Activated CD4-positive, alpha-beta T cell treated with anti-CD3 and anti-CD28 coated beads for 1 hour (primary cell): ENCODE data around the gene PPP1R12B.

ENCODE experiments used
- DNase-seq: peaks from one replicate; pipeline ENCODE4 v3.0.0-alpha.2; 2020

Gene PPP1R12B, protein sequence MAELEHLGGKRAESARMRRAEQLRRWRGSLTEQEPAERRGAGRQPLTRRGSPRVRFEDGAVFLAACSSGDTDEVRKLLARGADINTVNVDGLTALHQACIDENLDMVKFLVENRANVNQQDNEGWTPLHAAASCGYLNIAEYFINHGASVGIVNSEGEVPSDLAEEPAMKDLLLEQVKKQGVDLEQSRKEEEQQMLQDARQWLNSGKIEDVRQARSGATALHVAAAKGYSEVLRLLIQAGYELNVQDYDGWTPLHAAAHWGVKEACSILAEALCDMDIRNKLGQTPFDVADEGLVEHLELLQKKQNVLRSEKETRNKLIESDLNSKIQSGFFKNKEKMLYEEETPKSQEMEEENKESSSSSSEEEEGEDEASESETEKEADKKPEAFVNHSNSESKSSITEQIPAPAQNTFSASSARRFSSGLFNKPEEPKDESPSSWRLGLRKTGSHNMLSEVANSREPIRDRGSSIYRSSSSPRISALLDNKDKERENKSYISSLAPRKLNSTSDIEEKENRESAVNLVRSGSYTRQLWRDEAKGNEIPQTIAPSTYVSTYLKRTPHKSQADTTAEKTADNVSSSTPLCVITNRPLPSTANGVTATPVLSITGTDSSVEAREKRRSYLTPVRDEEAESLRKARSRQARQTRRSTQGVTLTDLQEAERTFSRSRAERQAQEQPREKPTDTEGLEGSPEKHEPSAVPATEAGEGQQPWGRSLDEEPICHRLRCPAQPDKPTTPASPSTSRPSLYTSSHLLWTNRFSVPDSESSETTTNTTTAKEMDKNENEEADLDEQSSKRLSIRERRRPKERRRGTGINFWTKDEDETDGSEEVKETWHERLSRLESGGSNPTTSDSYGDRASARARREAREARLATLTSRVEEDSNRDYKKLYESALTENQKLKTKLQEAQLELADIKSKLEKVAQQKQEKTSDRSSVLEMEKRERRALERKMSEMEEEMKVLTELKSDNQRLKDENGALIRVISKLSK

DNA sequence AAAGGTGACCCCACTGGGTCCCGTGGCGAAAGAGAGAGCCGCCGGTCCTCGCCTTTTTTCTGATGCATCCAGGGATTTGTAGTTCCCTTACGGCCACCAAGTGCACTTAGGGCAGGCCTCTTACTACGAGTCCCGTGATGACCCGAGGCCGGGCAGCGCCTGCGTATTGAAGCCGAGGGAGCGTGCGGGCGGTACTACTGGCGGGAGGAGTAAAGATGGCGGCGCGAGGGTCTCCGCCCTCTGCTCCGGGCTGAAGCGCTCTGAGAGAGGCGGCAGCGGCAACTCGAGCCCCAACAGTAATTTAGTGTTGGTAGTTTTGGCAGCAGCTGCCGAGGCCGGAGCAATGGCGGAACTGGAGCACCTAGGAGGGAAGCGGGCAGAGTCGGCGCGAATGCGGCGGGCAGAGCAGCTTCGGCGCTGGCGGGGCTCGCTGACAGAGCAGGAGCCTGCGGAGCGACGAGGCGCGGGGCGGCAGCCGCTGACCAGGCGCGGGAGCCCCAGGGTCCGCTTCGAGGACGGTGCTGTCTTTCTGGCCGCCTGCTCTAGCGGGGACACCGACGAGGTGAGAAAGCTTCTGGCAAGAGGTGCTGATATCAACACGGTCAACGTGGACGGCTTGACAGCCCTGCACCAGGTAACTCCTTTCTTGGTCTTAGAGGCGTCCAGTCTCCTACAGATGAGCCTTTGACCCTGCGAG lies at the start of gene PPP1R12B:
Gene PPP1R12B (plus strand): TSS at position 191 of the 697 bp plus-strand sequence. CDS start 153 bp downstream, at position 344.
- peak; percentile 91 for DNase-seq

DNA sequence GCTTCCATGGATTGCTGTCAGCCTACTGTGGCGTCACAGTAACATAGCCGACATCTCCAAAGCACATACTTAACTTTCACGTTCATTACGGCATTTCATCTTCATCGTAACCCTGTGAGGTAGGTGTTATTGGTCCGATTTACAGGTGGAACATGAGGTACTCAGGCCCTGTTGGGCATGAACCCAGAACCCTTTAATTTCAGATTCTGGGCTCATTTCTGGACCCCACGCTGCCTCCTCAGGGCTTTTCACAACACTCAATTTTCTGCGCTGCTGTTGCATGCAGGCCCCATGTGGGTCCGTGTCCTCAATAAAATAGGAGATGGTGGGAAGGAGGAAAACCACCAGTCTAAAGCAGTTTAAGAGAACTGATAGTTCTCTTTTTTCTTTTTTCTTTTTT lies 46.3 kb upstream of the PPP1R12B start:
- DNase-seq: no peak

DNA sequence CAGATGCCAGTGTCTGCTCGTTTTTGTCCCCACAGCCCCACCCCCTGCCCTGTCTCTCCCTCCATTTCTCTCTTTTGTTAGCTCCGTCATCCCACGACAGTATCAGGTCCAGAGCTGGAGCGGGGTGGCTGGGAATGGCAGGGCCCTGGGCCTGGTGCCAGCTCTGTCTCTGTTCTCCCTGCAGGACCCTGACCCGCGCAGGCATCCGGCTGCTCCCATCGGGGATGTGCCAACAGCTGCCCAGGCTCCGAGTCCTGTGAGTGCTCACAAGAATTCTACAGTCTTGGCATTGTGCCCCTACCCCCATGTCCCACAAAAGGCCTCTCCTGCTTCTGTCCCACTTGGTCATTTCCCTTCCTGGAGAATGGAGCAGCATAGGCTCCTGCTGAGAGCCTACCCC lies 44.1 kb upstream of the PPP1R12B start:
- DNase-seq: no peak

DNA sequence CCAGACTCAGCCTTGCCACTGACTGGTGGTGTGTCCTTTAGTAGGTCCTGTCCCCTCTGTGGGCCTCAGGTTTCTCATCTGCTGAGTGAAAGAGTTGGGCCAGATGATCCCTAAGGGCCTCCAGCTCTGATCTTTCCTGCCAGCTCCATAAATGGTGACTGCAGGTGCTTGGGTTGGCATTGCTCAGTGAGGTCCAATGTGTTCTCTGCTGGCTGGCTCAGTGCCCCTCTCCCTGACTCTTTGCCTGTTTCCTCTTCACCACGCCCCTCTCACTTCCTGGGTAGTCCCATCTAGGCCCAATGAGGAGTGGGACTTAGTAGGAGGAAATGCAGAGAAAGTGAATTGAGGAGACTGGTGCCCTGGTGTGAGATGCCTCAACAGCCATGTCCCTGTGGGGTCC lies 43.3 kb upstream of the PPP1R12B start:
- no peak for DNase-seq

DNA sequence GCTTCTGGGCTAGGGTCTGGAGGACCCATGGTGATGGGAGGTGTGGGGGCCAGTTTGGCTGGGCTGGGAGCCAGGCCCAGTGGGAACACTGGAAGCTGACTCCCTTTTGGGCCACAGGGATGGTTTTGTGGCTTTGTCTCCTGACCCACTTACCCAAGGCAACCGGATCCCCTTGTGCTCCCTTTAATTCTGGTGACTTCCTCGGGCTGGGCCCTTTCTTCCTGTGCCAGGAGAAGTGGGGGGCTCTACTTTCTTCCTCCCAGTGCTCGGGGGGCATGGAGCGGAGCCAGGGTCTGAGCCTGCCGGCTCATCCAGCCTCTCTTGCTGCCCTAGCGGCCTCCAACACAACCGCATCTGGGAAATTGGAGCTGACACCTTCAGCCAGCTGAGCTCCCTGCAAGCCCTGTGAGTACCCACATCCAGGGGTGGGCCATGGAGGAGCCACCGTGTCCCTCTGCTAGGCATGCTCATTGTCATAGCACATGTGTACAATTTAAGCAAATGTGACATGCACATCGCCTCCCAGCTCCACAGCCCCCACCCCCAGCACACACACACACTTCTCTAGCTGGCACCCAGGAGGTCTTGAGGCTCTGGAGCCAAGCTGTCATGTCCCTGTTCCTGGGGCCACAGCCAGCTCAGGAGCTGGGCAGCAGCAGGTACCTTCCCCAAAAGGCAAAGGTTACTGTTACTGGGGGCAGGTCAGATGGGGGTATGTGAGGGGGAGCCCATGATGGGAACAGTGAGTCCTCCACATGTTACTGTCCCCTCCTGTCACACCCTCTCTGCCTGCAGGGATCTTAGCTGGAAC lies 41.8 kb upstream of the PPP1R12B start:
- DNase-seq: no peak

DNA sequence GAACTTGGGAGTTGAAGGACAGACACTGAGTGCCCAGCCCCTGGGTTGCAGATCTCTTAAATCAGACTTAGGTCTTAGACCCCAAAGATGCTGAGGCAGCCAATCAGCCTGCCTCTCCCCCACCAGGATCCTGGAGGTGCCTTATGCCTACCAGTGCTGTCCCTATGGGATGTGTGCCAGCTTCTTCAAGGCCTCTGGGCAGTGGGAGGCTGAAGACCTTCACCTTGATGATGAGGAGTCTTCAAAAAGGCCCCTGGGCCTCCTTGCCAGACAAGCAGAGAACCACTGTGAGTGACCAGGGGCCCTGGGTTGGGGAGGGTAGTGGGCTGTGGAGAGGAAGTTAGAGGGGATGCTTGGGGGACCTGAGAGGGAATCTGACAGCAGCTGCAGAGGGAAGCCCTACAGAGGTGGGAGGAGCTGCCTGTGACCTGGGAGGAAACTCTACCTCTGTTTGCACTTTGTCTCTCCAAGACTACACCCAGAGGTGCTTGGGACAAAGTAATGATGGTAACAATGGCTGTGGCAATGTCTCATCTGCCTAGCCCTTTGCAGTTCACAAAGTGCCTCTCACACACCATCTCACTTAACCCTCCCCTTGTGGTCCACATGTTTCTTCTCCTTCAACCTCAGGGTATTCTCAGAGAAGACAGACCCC lies 38.3 kb upstream of the PPP1R12B start:
- no peak for DNase-seq

DNA sequence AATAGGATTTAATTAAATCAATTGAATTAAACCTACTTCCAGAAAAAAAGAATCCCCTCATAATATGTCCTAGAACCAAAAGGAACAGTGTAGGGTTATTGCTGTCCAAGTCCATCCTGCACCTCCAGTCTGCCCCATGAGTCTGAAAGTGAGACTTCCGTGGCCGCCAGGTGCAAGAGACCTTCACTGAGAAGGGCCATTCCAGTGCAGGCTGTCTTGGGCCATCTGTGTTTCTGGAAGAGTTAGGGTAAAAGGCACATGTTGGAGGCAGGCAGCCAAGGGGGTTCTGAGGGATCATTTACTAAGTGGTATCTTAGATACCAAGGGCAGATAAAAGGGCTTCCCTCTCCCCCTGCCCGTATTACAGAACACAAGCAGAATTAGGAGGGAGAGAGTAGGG lies 37.8 kb upstream of the PPP1R12B start:
- DNase-seq: no peak

DNA sequence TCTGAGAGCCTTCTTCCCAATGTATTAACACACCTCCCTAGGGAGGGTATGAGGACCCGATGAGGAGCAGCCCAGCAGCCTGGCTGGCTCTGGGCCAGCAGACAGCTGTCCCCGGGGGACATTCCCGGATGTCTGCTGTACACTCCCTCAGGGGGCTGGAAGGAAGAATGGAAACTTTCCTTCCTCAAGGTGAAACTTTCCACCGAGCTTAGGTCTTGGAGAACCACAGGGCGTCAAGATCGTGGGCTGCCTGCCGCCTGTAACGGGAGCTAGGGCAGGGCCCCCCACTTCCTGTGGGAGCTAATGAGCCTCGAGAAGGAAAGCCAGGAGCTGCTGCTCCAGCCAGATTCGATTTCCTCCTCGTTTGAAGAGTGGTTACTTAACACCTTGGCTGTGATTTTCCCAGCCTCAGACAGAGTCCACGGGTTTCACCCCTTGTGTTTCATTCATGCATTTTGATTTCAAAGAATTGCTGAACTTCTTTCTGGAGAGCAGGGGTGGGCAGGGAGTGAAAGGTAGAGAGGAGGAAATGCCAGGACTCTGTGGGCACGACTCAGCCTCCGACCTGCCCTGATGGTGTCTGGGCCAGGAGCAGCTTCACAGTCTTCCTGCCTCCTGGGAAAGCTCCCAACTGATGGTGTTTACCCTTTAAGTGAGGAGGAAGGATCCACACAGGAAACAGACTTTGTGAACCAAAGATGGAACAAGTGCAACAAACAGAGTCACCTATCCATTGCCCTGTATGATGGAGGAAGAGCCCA lies 36.4 kb upstream of the PPP1R12B start:
- DNase-seq: no peak

DNA sequence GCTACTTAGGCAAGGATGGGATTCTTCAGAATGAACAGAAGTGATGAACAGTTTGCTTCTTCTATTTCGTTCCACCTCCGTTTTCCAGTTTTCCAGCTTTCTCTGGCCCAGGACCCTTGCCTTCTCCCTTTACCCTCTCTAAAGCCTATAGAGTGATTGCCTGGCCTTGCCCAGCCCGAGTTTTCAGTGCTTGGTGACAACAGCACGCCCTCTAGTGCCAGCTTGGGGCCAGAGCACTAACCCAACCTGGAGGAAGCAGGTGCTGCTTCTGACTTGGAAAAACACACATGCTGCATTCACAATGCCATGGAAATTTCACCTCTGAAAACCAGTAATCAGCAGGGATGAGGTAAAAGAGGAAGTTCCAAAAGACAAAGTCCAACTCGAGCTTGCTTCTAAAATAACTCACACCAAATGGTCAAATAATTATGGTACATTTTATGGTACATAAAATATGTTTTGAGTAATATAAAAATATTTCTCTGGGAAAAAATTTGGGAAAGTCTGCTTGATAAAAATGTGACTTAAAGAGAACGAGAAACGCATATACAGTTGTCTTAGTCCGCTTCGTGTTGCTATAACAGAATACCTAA lies 32.8 kb upstream of the PPP1R12B start:
- peak; percentile 58 for DNase-seq

DNA sequence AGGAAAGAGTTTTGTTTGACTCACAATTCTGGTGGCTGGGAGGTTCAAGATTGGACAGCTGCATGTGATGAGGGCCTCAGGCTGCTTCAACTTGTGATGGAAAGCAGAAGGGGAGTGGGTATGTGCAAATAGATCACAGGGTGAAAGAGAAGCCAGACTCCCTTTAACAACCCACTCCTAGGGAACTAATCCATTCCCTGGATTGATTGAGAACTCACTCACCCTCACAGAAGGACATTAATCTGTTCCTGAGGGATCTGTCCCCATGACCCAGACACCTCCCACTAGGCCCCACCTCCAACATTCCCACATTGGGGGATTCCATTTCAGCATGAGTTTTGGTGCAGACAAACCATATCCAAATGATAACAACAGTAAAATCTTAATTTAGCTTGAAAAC lies 32.3 kb upstream of the PPP1R12B start:
- no peak for DNase-seq

DNA sequence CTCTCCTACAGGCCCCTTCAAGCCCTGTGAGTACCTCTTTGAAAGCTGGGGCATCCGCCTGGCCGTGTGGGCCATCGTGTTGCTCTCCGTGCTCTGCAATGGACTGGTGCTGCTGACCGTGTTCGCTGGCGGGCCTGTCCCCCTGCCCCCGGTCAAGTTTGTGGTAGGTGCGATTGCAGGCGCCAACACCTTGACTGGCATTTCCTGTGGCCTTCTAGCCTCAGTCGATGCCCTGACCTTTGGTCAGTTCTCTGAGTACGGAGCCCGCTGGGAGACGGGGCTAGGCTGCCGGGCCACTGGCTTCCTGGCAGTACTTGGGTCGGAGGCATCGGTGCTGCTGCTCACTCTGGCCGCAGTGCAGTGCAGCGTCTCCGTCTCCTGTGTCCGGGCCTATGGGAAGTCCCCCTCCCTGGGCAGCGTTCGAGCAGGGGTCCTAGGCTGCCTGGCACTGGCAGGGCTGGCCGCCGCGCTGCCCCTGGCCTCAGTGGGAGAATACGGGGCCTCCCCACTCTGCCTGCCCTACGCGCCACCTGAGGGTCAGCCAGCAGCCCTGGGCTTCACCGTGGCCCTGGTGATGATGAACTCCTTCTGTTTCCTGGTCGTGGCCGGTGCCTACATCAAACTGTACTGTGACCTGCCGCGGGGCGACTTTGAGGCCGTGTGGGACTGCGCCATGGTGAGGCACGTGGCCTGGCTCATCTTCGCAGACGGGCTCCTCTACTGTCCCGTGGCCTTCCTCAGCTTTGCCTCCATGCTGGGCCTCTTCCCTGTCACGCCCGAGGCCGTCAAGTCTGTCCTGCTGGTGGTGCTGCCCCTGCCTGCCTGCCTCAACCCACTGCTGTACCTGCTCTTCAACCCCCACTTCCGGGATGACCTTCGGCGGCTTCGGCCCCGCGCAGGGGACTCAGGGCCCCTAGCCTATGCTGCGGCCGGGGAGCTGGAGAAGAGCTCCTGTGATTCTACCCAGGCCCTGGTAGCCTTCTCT lies 30.3 kb upstream of the PPP1R12B start:
- no peak for DNase-seq

DNA sequence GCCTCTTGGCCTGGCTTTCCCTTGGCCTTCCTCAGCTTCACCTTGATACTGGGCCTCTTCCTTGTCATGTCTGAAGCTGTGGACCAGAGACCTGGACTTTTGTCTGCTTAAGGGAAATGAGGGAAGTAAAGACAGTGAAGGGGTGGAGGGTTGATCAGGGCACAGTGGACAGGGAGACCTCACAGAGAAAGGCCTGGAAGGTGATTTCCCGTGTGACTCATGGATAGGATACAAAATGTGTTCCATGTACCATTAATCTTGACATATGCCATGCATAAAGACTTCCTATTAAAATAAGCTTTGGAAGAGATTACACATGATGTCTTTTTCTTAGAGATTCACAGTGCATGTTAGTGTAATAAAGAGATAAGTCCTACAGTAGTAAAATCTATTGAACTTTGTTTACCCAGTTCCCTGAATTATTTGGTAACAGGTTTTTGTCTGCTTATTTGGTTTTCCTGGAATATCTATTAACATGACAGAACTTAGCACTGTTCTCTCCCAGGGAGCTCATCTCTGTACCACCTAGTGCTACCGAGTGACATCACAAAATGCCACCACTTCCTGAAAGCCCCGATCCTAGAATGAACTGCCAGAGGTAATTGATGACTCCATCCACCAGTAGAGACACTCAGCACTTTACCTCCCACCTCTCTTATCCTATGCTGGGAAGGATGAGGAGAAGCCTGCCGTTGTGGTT lies 29.0 kb upstream of the PPP1R12B start:
- DNase-seq: no peak

DNA sequence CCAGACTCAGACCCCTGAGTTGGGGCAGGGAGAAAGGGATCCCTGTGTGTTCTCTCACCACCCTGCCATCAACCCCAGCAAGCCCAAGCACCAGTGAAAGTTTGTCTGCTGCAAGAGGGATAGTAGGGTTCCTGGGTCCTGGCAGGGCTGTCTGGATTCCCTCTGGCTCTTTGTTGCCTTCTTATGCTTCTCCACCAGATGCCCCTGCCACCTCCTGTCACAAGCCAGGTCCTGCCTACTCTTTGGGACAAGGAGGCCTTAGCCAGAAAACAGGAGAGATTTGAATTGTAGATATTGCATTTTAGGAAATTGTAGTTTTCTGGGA lies 28.5 kb upstream of the PPP1R12B start:
- no peak for DNase-seq

DNA sequence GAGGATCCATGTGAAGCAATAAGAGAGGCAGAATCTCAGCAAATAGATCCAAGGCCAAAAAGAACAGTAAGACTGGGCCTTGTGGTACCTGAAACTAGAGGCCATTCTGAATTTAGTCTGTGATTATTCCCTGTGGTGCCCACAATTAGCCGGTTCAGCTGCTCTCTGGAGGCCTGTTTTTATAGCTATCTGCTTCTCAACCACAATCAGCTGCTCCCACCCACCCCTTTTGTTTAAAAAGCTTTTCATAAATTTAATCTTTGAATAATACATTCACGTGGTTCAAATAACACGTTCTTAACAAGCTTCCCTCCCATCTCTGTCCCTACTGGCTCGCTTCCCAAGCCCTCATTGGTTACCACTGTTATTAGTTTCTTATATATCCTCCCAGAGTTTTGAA lies 24.8 kb upstream of the PPP1R12B start:
- no peak for DNase-seq

DNA sequence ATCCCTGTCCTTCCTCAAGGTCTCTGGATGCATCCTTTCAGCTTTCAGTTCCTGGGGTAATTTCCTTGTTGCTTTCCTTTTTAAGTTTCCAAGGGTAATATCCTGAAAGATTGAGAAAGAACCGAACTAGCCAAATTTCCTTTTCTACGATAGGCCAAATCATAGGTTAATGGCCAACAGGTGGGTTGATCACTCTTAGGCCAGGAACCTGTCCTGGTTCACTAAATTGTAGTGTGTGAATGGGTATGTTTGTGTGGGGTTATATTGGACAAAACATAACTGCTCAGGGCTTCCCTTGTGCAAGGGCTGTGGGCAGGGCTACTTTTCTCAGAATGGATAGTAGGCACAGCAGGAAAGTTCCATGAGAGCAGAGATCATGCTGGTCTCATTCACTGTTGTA lies 23.9 kb upstream of the PPP1R12B start:
- no peak for DNase-seq

DNA sequence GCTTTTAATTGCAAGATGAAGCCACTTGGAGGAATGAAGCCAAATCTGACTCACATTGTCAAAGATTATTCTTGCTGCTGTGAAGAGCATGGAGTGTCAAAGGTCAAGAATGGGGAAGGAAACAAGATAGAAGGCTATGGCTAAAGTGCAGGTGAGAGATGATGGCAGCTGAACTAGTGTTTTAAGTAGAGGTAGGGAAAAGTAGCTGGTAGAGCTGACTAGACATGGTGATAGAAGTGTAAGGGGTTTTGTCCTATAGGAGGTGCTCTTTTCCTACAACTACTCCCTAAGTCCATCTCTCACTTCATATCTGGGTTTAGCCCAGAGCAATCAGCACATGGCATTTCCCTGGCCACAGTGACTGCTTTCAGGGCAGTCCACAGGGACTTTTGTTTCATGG lies 18.6 kb upstream of the PPP1R12B start:
- DNase-seq: no peak

DNA sequence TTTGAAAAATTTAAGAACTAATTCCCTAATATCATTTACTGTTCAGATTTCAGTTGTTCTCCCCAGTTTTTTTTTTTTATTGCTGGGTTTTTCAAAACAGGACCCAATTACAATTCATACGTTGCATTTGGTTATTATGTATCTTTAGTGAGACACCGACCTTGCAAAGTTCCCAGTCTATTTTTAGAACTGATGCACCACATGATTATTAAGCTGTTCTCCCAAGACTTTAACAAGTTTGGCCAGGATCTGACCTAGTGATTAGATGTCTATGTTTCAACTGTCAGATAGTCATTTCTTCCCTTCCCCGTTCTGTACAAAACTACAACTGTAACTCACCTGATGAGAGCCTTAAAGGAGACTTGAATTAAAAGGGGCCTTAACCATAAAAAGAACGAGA lies 14.6 kb upstream of the PPP1R12B start:
- no peak for DNase-seq

DNA sequence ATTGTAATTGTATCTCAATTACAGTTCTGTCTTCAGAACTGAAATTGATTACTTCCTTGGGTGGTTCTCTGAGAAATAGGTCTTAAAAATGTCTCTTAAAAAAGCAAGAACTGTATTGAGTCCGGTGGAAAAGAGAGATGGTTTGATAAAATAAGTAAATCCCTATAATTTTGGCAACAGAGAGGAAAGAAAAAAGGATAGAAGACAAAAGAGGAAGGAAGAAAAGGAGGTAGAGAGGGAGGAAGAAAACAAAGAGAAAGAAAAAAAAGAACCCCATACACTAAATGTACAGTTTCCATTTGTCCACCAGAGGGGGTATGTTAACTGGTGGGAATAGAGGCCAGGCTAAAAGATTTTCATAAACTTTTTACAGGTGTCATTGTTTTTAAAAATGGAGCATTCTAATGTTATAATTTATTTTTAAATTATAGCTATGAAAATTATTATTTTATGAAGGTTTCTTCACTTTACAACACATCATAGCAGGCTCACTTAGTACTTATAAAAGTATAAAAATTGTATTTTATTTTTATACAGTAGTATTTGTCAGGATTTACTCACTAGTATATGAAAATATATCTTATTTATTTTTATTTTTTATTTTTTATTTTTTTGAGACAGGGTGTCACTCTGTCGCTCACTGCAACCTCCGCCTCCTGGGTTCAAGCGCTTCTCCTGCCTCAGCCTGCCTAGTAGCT lies 4.7 kb upstream of the PPP1R12B start:
- DNase-seq: no peak
